HT1080 (cell line): ENCODE results near the gene COMMD9. TPM values are rescaled to one million over a fixed set of nuclear protein-coding genes. Genes with fewer than 3 reads are reported as not detected.

Source experiments
- DNase-seq: peaks from one replicate; pipeline ENCODE4 v3.0.0-alpha.2; 2015; ENCODE audit warnings: low read depth
- total RNA-seq: library from RNA; depleted of rRNA; stranded (reverse); fragments of >200 nt; shearing (Covaris generic); gene quantifications from 2 replicates; pipeline ENCODE4 v1.2.3, GENCODE V29; 2014

The COMMD9 gene
- total RNA-seq, 1 experiment from 2014 or later, result 83.6 TPM

GRCh38 chr11:36296884-36297543, 7.8 kb upstream of the COMMD9 start:
- no peak for DNase-seq

- no peak for DNase-seq
Measured at GRCh38 chr11:36295926-36296325, 6.7 kb upstream of the COMMD9 start, which contains the start of gene PRR5L. TSS of gene PRR5L (plus strand) at chr11:36296288. CDS start at chr11:36401122, 104,834 bp downstream.

- DNase-seq, result peak; percentile 50
Measured at GRCh38 chr11:36292311-36292722, 3.1 kb upstream of the COMMD9 start.

GRCh38 chr11:36288442-36289225, 590 bp downstream of the COMMD9 start:
- DNase-seq, result no peak

GRCh38 chr11:36282926-36283325, 6.3 kb downstream of the COMMD9 start:
- no peak for DNase-seq

- DNase-seq, result no peak
Measured at GRCh38 chr11:36281850-36282249, 7.4 kb downstream of the COMMD9 start.

- DNase-seq, result no peak
Measured at GRCh38 chr11:36280531-36280930, 8.7 kb downstream of the COMMD9 start.

- DNase-seq, result no peak
Measured at GRCh38 chr11:36278531-36279282, 10.5 kb downstream of the COMMD9 start.

GRCh38 chr11:36274414-36274813, 14.8 kb downstream of the COMMD9 start:
- DNase-seq, result no peak

GRCh38 chr11:36273110-36273509, 16.1 kb downstream of the COMMD9 start:
- no peak for DNase-seq

- DNase-seq, result no peak
Measured at GRCh38 chr11:36271794-36272407, 17.3 kb downstream of the COMMD9 start.

- DNase-seq, result no peak
Measured at GRCh38 chr11:36270701-36271100, 18.5 kb downstream of the COMMD9 start.

- no peak for DNase-seq
Measured at GRCh38 chr11:36268337-36268985, 20.8 kb downstream of the COMMD9 start.

- DNase-seq, result no peak
Measured at GRCh38 chr11:36266767-36267166, 22.5 kb downstream of the COMMD9 start.

- peak; percentile 42 for DNase-seq
Measured at GRCh38 chr11:36265793-36266628, 23.2 kb downstream of the COMMD9 start.

- DNase-seq, result no peak
Measured at GRCh38 chr11:36264973-36265344, 24.3 kb downstream of the COMMD9 start.

- no peak for DNase-seq
Measured at GRCh38 chr11:36264011-36264972, 24.9 kb downstream of the COMMD9 start.

GRCh38 chr11:36261094-36261493, 28.1 kb downstream of the COMMD9 start:
- no peak for DNase-seq
